Naive thymus-derived CD4-positive, alpha-beta T cell (primary cell): ENCODE measurements around the gene SRP9. TPM values are rescaled to one million over a fixed set of nuclear protein-coding genes. Genes with fewer than 3 reads are reported as not detected.
A peak's percentile ranks its signal among the peaks of the same experiment; 100 is the strongest.

Experiments
- ATAC-seq: fragments of 150-1000 bp; cut with Tn5 transposase; 2 replicates; pipeline ENCODE4 v1.10.0; 2021; ENCODE audit warnings: mild to moderate bottlenecking, moderate library complexity
- CTCF ChIA-PET: fragments of 350-600 bp; sonication (Branson Sonifier 250); formaldehyde crosslinking; loops from one replicate; lab custom pipeline; 2021; ENCODE audit warnings: antibody characterized with exemption; lab: Charles Lee
- POLR2A ChIA-PET: fragments of 350-600 bp; sonication (Branson Sonifier 250); formaldehyde crosslinking; loops from one replicate; lab custom pipeline; 2021; ENCODE audit warnings: antibody characterized with exemption, inconsistent platforms; lab: Charles Lee
- DNase-seq, 9 donors: peaks; one replicate each; pipeline versions ENCODE4 v3.0.0 to v3.0.0-alpha.2; 2020 to 2022; ENCODE audit warnings: mixed read lengths in 1 of 9
- H3K27ac ChIP-seq: one replicate; pipeline ENCODE4 v1.7.0; 2013; ENCODE audit warnings: mild to moderate bottlenecking, low read depth, low read length, moderate library complexity
- H3K27me3 ChIP-seq, 2 donors: one replicate each; pipeline ENCODE4 v1.7.0; 2013; ENCODE audit warnings: low read length in 2 of 2, mild to moderate bottlenecking in 2 of 2, moderate library complexity in 2 of 2; ENCODE audit not compliant: control insufficient read depth in 2 of 2, insufficient read depth in 2 of 2
- H3K36me3 ChIP-seq, 3 experiments: 1 replicate in 2 of 3; 2 replicates in 1 of 3; pipeline ENCODE4 v1.7.0; 2013; ENCODE audit warnings: low read length in 3 of 3, mild to moderate bottlenecking in 3 of 3, moderate library complexity in 1 of 3; ENCODE audit not compliant: insufficient read depth in 3 of 3, control insufficient read depth in 2 of 3
- H3K4me1 ChIP-seq, 2 donors: one replicate each; pipeline ENCODE4 v1.7.0; 2013; ENCODE audit warnings: low read length in 2 of 2, mild to moderate bottlenecking in 2 of 2, moderate library complexity in 1 of 2; ENCODE audit not compliant: control insufficient read depth in 2 of 2, insufficient read depth in 2 of 2
- H3K4me3 ChIP-seq: 2 replicates; pipeline ENCODE4 v1.7.0; 2013; ENCODE audit warnings: mild to moderate bottlenecking, low read length
- H3K9me3 ChIP-seq, 3 experiments: 1 replicate in 2 of 3; 2 replicates in 1 of 3; pipeline ENCODE4 v1.7.0; 2013; ENCODE audit warnings: low read length in 3 of 3; ENCODE audit not compliant: control insufficient read depth in 2 of 3
- H3K27ac Mint-ChIP-seq, 9 donors: one replicate each; pipeline ENCODE4 v1.8.0; 2020 to 2022; ENCODE audit warnings: mixed read lengths in 9 of 9, mild to moderate bottlenecking in 8 of 9, moderate library complexity in 5 of 9, inconsistent platforms in 2 of 9
- H3K27me3 Mint-ChIP-seq, 5 donors: one replicate each; pipeline ENCODE4 v1.8.0; 2021 to 2022; ENCODE audit warnings: mixed read lengths in 5 of 5, mild to moderate bottlenecking in 1 of 5
- H3K36me3 Mint-ChIP-seq, 5 donors: one replicate each; pipeline ENCODE4 v1.8.0; 2020 to 2022; ENCODE audit warnings: mixed read lengths in 5 of 5, mild to moderate bottlenecking in 3 of 5, inconsistent platforms in 1 of 5
- H3K4me1 Mint-ChIP-seq, 7 donors: one replicate each; pipeline ENCODE4 v1.8.0; 2020 to 2022; ENCODE audit warnings: mixed read lengths in 7 of 7, mild to moderate bottlenecking in 3 of 7, inconsistent platforms in 1 of 7
- H3K4me3 Mint-ChIP-seq, 10 donors: one replicate each; pipeline ENCODE4 v1.8.0; 2020 to 2022; ENCODE audit warnings: mild to moderate bottlenecking in 10 of 10, mixed read lengths in 10 of 10, moderate library complexity in 6 of 10, inconsistent platforms in 2 of 10
- H3K9me3 Mint-ChIP-seq, 11 donors: one replicate each; pipeline ENCODE4 v1.8.0; 2020 to 2022; ENCODE audit warnings: mixed read lengths in 11 of 11, mild to moderate bottlenecking in 4 of 11, inconsistent platforms in 1 of 11, moderate library complexity in 1 of 11
- intact Hi-C, 2 donors: fragments of 100-400 bp; cut with micrococcal nuclease; formaldehyde crosslinking; loops; one replicate each; pipeline ENCODE4 v1.15.1; 2023
- polyA plus RNA-seq, 2 donors: library from polyadenylated mRNA; unstranded; fragments of 300-500 nt; fragmentation: Illumina TruSeq; gene quantifications; one replicate each; pipeline ENCODE4 v1.2.3, GENCODE V29; 2021
- total RNA-seq, 6 experiments: library from RNA in 5 of 6; stranded (reverse) in 5 of 6; gene quantifications; 1 replicate in 5 of 6; 2 replicates in 1 of 6; pipeline ENCODE4 v1.2.3 and lab custom pipeline; 2021 to 2026

SRP9 gene
- total and polyA plus RNA-seq, 7 experiments from 2014 or later, result 76.1 to 349 (median 167) TPM

DNA sequence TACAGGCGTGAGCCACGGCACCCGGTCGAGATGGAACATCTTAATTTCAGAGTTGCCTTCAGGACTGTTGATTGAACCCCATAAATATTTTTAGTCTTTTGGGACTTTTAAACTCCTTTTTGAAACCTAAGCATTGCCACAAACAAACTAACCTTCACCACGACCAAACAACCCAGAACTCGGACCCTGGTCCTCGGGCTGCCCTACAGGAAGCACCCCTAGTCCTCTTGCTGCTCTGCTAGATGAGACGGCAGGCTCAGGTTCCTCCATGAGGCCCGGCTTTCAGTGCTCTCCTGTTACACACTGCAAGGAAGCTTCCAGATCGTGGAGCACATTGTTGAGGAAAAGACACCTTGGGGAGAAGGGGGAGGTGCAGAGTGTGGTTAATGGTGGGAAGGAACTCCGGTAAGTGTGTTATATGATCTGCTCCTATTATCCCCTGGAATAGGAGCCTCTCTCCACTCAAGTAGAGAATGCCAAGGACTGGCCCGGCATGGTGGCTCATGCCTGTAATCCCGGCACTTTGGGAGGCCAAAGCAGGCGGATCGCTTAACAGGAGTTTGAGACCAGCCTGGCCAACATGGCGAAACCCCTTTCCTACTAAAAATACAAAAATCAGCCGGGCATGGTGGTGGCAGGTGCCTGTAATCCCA is 38.0 kb downstream of the SRP9 start:
- Histone ChIP-seq H3K36me3 (no peaks in the 10 kb centered on the region), H3K9me3 (no peaks in the 10 kb centered on the region), H3K27ac (no peak overlapping the region), H3K27me3 (no peaks in the 10 kb centered on the region), H3K4me1 (no peaks in the 10 kb centered on the region), H3K4me3 (no peak overlapping the region)
- Mint-ChIP-seq H3K36me3 (no peaks in the 10 kb centered on the region), H3K4me3 (no peak overlapping the region), H3K4me1 (peaks cover 0 to 8% (median 4%) of the 10 kb centered on the region in 7 donors), H3K27me3 (peaks cover 0 to 18% (median 0%) of the 10 kb centered on the region in 5 donors), H3K9me3 (no peaks in the 10 kb centered on the region), H3K27ac (peak overlapping the region in 1 of 9 donors; percentile 88)
- ChIA-PET CTCF (no interaction called here), POLR2A (interaction anchor here (1.3 kb wide), 1 partner anchor 38 kb away, joined by 4 read pairs; the partner anchor contains the start of gene SRP9)
- DNase-seq (no peak), ATAC-seq (no peak)
- intact Hi-C loops, result loop anchor here in 1 of 2 donors (10.0 kb wide), 1 partner anchor 261 kb away; no protein-coding TSS in a partner anchor

DNA sequence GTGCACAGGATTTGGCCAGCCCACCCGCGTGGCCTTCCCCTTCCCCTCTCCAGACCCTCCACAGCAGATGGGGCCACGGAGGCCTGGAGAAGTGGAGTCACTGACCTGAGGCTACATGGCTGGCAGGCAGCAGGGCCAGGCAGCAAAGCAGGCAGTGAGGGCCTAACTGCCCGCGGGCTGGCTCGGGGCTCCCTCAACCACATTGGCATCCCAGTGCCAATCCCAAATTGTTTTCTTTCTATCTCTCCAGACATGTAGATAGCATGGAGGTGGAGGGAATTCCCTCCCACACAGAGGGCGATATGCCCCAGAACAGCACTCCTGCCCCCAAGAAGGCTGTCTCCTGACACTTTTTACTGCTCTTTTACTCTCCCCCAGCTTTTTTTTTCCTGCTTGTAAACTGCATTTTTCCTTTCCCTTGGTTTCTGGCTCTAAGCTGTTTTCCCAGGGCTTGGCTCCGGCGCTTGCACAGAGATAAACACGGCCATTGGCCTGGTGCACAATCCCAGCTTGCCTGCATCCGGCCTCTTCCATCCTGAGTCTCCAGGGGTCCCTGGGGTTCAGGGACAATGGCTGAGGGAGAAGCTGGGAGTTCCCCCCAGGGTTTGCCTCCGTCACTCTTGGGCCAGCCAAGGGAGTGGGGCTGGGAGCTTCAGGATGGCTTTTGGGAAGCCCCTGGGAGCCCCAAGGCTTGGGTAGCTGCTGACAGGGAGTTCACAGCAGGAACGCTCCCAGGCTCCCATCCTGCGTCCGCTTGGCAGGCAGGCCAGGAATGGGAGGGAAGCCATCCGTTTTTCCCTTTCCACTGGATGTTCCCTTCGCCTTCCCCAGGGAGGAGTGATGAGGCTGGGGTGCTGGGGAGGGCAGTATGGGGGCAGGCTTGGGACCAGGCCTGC is 39.3 kb downstream of the SRP9 start:
- Mint-ChIP-seq H3K27ac (no peak overlapping the region), H3K4me1 (peaks cover 0 to 5% (median 0%) of the 10 kb centered on the region in 7 donors), H3K36me3 (no peaks in the 10 kb centered on the region), H3K9me3 (no peaks in the 10 kb centered on the region), H3K27me3 (peaks cover 0 to 11% (median 0%) of the 10 kb centered on the region in 5 donors), H3K4me3 (no peak overlapping the region)
- ChIA-PET POLR2A (interaction anchor here (1.3 kb wide), 1 partner anchor 39 kb away, joined by 4 read pairs; the partner anchor contains the start of gene SRP9), CTCF (no interaction called here)
- Histone ChIP-seq H3K4me3 (no peak overlapping the region), H3K27me3 (no peaks in the 10 kb centered on the region), H3K36me3 (no peaks in the 10 kb centered on the region), H3K27ac (no peak overlapping the region), H3K9me3 (no peaks in the 10 kb centered on the region), H3K4me1 (no peaks in the 10 kb centered on the region)
- intact Hi-C loops, result loop anchor here in 1 of 2 donors (10.0 kb wide), 1 partner anchor 262 kb away; no protein-coding TSS in a partner anchor
- DNase-seq (no peak), ATAC-seq (no peak)

DNA sequence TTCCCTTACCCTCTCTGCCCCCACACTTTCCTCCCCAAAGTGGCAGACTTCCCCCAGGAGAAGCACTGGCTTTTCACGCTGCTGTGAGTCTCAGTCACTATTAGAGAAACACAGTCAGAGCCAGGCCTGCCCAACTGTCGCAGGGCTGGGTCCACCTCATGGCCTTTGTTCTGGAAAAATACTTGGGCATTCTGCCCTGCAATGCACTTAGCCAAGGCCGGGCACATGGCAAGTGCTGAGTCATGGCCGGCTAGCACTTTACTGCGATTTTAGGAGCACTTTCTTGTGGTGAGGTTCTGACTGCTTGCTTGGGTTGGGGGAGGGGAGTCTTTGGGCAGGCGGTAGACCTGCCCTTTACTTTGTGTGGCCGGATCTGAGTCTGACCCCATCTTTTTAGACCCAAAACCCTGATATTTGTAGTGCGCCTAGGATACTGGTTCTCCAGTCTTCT is 40.0 kb downstream of the SRP9 start:
- Histone ChIP-seq H3K4me1 (no peaks in the 10 kb centered on the region), H3K27me3 (no peaks in the 10 kb centered on the region), H3K9me3 (no peaks in the 10 kb centered on the region), H3K4me3 (no peak overlapping the region), H3K27ac (no peak overlapping the region), H3K36me3 (no peaks in the 10 kb centered on the region)
- Mint-ChIP-seq H3K27me3 (peaks cover 0 to 15% (median 0%) of the 10 kb centered on the region in 5 donors), H3K4me3 (no peak overlapping the region), H3K9me3 (no peaks in the 10 kb centered on the region), H3K27ac (peak overlapping the region in 1 of 9 donors; percentile 23), H3K36me3 (no peaks in the 10 kb centered on the region), H3K4me1 (peaks cover 0 to 5% (median 0%) of the 10 kb centered on the region in 7 donors)
- ChIA-PET CTCF (interaction anchor here (1.1 kb wide), 1 partner anchor 341 kb away, joined by 3 read pairs; no protein-coding TSS in a partner anchor), POLR2A (no interaction called here)
- intact Hi-C loops, result loop anchor here in 1 of 2 donors (10.0 kb wide), 1 partner anchor 263 kb away; no protein-coding TSS in a partner anchor
- ATAC-seq (no peak), DNase-seq (no peak)

GRCh38 chr1:225818229-225818628 is 40.6 kb downstream of the SRP9 start:
- peaks cover 0 to 13% (median 0%) of the 10 kb centered on the region in 5 donors for H3K27me3 Mint-ChIP-seq
- H3K4me1 ChIP-seq, result no peaks in the 10 kb centered on the region
- peaks cover 0 to 5% (median 0%) of the 10 kb centered on the region in 7 donors for H3K4me1 Mint-ChIP-seq
- ATAC-seq (no peak), DNase-seq (no peak)
- no peaks in the 10 kb centered on the region for H3K9me3 ChIP-seq
- no peak overlapping the region for H3K27ac Mint-ChIP-seq
- H3K9me3 Mint-ChIP-seq, result no peaks in the 10 kb centered on the region
- ChIA-PET CTCF (interaction anchor here (1.1 kb wide), 1 partner anchor 341 kb away, joined by 3 read pairs; no protein-coding TSS in a partner anchor), POLR2A (no interaction called here)
- intact Hi-C loops, result loop anchor here in 1 of 2 donors (10.0 kb wide), 1 partner anchor 263 kb away; no protein-coding TSS in a partner anchor
- no peaks in the 10 kb centered on the region for H3K36me3 ChIP-seq
- no peaks in the 10 kb centered on the region for H3K27me3 ChIP-seq
- H3K27ac ChIP-seq, result no peak overlapping the region
- H3K36me3 Mint-ChIP-seq, result no peaks in the 10 kb centered on the region
- H3K4me3 Mint-ChIP-seq, result no peak overlapping the region
- H3K4me3 ChIP-seq, result no peak overlapping the region

GRCh38 chr1:225819346-225820192 is 41.9 kb downstream of the SRP9 start:
- no peak for DNase-seq
- no peaks in the 10 kb centered on the region for H3K9me3 Mint-ChIP-seq
- no peak overlapping the region for H3K27ac Mint-ChIP-seq
- Histone ChIP-seq H3K9me3 (no peaks in the 10 kb centered on the region), H3K4me3 (no peak overlapping the region), H3K4me1 (no peaks in the 10 kb centered on the region), H3K27me3 (no peaks in the 10 kb centered on the region), H3K27ac (no peak overlapping the region), H3K36me3 (no peaks in the 10 kb centered on the region)
- intact Hi-C loops, result loop anchor here in 1 of 2 donors (10.0 kb wide), 1 partner anchor 265 kb away; no protein-coding TSS in a partner anchor
- ChIA-PET POLR2A (interaction anchor here (0.6 to 0.7 kb wide), 2 partner anchors 20 to 63 kb away, joined by 3 read pairs; no protein-coding TSS in a partner anchor), CTCF (no interaction called here)
- peaks cover 0 to 5% (median 0%) of the 10 kb centered on the region in 7 donors for H3K4me1 Mint-ChIP-seq
- no peaks in the 10 kb centered on the region for H3K36me3 Mint-ChIP-seq
- peaks cover 0 to 13% (median 0%) of the 10 kb centered on the region in 5 donors for H3K27me3 Mint-ChIP-seq
- H3K4me3 Mint-ChIP-seq, result no peak overlapping the region
- ATAC-seq, result no peak
